ENCODE data around the gene FMNL1. TPM values are rescaled to one million over a fixed set of nuclear protein-coding genes. Genes with fewer than 3 reads are reported as not detected.

Gene FMNL1
- total RNA-seq, 1 donor from 2014 or later = 2.8 TPM

- TF ChIP-seq CTCF (IDR thresholded peaks at IDR 0.05) = peak; percentile 31
- Mint-ChIP-seq H3K9me3 (ENCODE audit: unreplicated experiment) (no peaks in the 10 kb centered on the region), H3K36me3 (ENCODE audit: unreplicated experiment) (peaks cover 42% of the 10 kb centered on the region), H3K27me3 (ENCODE audit: unreplicated experiment) (no peaks in the 10 kb centered on the region), H3K27ac (ENCODE audit: unreplicated experiment) (peak overlapping the region; percentile 87), H3K4me1 (ENCODE audit: unreplicated experiment) (peaks cover 31% of the 10 kb centered on the region), H3K4me3 (ENCODE audit: unreplicated experiment) (no peak overlapping the region)
- no peak for DNase-seq (ENCODE audit: extremely low spot score, unreplicated experiment)
Measured at GRCh38 chr17:45284176-45285140, 62.8 kb downstream of the FMNL1 start.

- no peaks in the 10 kb centered on the region for H3K27me3 Mint-ChIP-seq (ENCODE audit: unreplicated experiment)
- H3K27ac Mint-ChIP-seq (ENCODE audit: unreplicated experiment) = no peak overlapping the region
- peaks cover 39% of the 10 kb centered on the region for H3K4me1 Mint-ChIP-seq (ENCODE audit: unreplicated experiment)
- no peak for TF ChIP-seq CTCF (IDR thresholded peaks at IDR 0.05)
- no peak overlapping the region for H3K4me3 Mint-ChIP-seq (ENCODE audit: unreplicated experiment)
- DNase-seq (ENCODE audit: extremely low spot score, unreplicated experiment) = no peak
- peaks cover 47% of the 10 kb centered on the region for H3K36me3 Mint-ChIP-seq (ENCODE audit: unreplicated experiment)
- no peaks in the 10 kb centered on the region for H3K9me3 Mint-ChIP-seq (ENCODE audit: unreplicated experiment)
Measured at GRCh38 chr17:45286286-45286685, 64.6 kb downstream of the FMNL1 start.

GRCh38 chr17:45287526-45288500, 66.1 kb downstream of the FMNL1 start:
- TF ChIP-seq CTCF (IDR thresholded peaks at IDR 0.05) = no peak
- no peaks in the 10 kb centered on the region for H3K9me3 Mint-ChIP-seq (ENCODE audit: unreplicated experiment)
- H3K27ac Mint-ChIP-seq (ENCODE audit: unreplicated experiment) = peak overlapping the region; percentile 11
- no peaks in the 10 kb centered on the region for H3K27me3 Mint-ChIP-seq (ENCODE audit: unreplicated experiment)
- DNase-seq (ENCODE audit: extremely low spot score, unreplicated experiment) = no peak
- H3K4me1 Mint-ChIP-seq (ENCODE audit: unreplicated experiment) = peaks cover 48% of the 10 kb centered on the region
- peaks cover 43% of the 10 kb centered on the region for H3K36me3 Mint-ChIP-seq (ENCODE audit: unreplicated experiment)
- H3K4me3 Mint-ChIP-seq (ENCODE audit: unreplicated experiment) = no peak overlapping the region

- Mint-ChIP-seq H3K4me3 (ENCODE audit: unreplicated experiment) (no peak overlapping the region), H3K4me1 (ENCODE audit: unreplicated experiment) (peaks cover 48% of the 10 kb centered on the region), H3K27me3 (ENCODE audit: unreplicated experiment) (no peaks in the 10 kb centered on the region), H3K9me3 (ENCODE audit: unreplicated experiment) (no peaks in the 10 kb centered on the region), H3K27ac (ENCODE audit: unreplicated experiment) (no peak overlapping the region), H3K36me3 (ENCODE audit: unreplicated experiment) (peaks cover 37% of the 10 kb centered on the region)
- DNase-seq (ENCODE audit: extremely low spot score, unreplicated experiment) = no peak
- no peak for TF ChIP-seq CTCF (IDR thresholded peaks at IDR 0.05)
Measured at GRCh38 chr17:45288825-45289224, 67.1 kb downstream of the FMNL1 start.
